AG04450 (cell line): Measurements from ENCODE around the gene MTCL3. TPM values are rescaled to one million over a fixed set of nuclear protein-coding genes. Genes with fewer than 3 reads are reported as not detected.
"Not testable (repeated sequence)": the region's sequence is repeated elsewhere in the genome, so short reads cannot be mapped to it uniquely, and the experiment has no call there.

Experiments
- CTCF ChIA-PET: fragments of 300-600, 350-600 bp; formaldehyde crosslinking; extraction: SDS; loops from one replicate; lab custom pipeline; 2022; ENCODE audit warnings: antibody characterized with exemption, inconsistent platforms; lab: Charles Lee
- POLR2A ChIA-PET: fragments of 350-600 bp; formaldehyde crosslinking; extraction: SDS; loops from one replicate; lab custom pipeline; 2021; ENCODE audit warnings: antibody characterized with exemption, inconsistent platforms; lab: Yijun Ruan, JAX
- DNase-seq: peaks from one replicate; pipeline ENCODE4 v3.0.0-alpha.2; 2011; ENCODE audit warnings: low read depth, low spot score
- H3K27ac ChIP-seq: one replicate; pipeline ENCODE4 v1.5.1; 2012; ENCODE audit warnings: low read depth, low read length, control low read depth
- H3K27me3 ChIP-seq: one replicate; pipeline ENCODE4 v1.6.0; 2012; ENCODE audit warnings: low read length; ENCODE audit not compliant: control insufficient read depth, insufficient read depth
- H3K4me3 ChIP-seq: 2 replicates; pipeline ENCODE4 v1.5.1; 2011; ENCODE audit warnings: mild to moderate bottlenecking, low read depth, low read length, control low read depth
- H3K9me3 ChIP-seq: 2 replicates; pipeline ENCODE4 v1.5.1; 2012; ENCODE audit warnings: low read length; ENCODE audit not compliant: control insufficient read depth, insufficient read depth
- CTCF ChIP-seq: IDR thresholded peaks from 2 replicates; pipeline ENCODE4 v1.5.1; 2011; ENCODE audit warnings: low read depth, low read length, control low read depth, inconsistent platforms
- polyA plus RNA-seq: library from polyadenylated mRNA; depleted of rRNA; stranded (reverse); fragments of >200 nt; gene quantifications from 2 replicates; pipeline ENCODE4 v1.2.3, GENCODE V29; 2011; rRNA removed
- small RNA-seq: library from RNA; depleted of rRNA; stranded (forward); fragments of <200 nt; gene quantifications from one replicate; pipeline ENCODE3, GENCODE V24; 2012; ENCODE audit warnings: low read depth; ENCODE audit not compliant: insufficient read length

Gene MTCL3

DNA sequence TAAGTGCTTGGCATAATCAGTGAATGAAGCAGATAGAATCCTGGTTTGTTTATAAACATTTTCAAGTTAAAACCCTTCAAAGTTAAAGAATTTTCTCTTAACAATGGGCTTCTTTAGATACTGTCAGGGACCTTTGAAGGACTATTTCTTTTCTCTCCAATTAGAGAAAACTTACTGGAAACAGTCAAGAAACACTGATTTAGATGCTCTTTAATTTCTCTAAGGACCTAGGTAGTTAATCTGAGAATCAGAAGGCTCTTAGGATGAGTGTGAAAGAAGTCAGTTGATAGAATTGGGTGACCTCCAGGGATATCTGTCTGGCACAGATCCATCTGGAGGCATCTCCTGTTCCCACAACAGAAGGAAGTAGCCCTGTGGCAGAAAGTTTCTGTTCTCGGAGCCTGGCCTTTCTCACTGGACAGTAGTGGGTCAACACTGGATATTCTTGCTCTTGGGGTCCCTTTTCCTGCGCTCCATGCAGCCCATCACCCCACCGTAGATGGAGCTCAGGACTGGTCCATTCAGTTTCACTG lies 82.5 kb downstream of the MTCL3 start:
- no peak overlapping the region for H3K4me3 ChIP-seq
- H3K9me3 ChIP-seq: no peaks in the 10 kb centered on the region
- H3K27ac ChIP-seq: no peak overlapping the region
- no peak for TF ChIP-seq CTCF
- DNase-seq: no peak
- ChIA-PET CTCF (interaction anchor here (1.5 kb wide), 1 partner anchor 16 kb away, joined by 4 read pairs; no protein-coding TSS in a partner anchor), POLR2A (no interaction called here)
- no peaks in the 10 kb centered on the region for H3K27me3 ChIP-seq

DNA sequence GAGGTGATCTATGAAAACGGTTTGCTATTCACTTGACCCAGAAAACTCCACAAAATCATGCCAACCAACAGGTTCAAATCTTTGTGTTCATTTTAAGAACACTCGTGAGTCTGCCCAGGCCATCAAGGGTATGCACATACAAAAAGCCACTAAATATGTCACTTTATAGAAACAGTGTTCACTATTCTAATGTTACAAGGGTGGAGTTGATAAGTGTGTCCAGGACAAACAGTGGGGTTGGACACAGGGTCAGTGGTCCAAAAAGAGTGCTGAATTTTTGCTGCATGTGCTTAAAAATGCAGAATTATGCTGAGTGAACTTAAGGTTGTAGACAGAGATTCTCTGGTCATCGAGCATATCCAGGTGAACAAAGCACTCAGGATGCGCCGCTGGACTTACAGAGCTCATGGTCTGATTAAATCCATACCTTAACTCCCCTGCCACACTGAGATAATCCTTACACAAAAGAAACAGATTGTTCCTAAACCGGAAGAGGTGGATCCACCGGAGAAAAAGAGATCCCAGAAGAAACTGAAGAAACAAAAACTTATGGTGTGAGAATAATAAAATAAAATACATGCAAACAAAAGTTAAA lies 83.4 kb downstream of the MTCL3 start:
- Histone ChIP-seq H3K4me3 (no peak overlapping the region), H3K9me3 (no peaks in the 10 kb centered on the region), H3K27me3 (no peaks in the 10 kb centered on the region), H3K27ac (no peak overlapping the region)
- ChIA-PET CTCF (interaction anchor here (1.5 kb wide), 1 partner anchor 15 kb away, joined by 5 read pairs; no protein-coding TSS in a partner anchor), POLR2A (no interaction called here)
- no peak for DNase-seq
- no peak for TF ChIP-seq CTCF

GRCh38 chr6:127434651-127435050 lies 84.5 kb downstream of the MTCL3 start:
- CTCF ChIA-PET: interaction anchor here (1.5 kb wide), 1 partner anchor 14 kb away, joined by 5 read pairs; no protein-coding TSS in a partner anchor
- POLR2A ChIA-PET: no interaction called here
- no peaks in the 10 kb centered on the region for H3K27me3 ChIP-seq
- H3K4me3 ChIP-seq: no peak overlapping the region
- H3K27ac ChIP-seq: no peak overlapping the region
- no peak for DNase-seq
- TF ChIP-seq CTCF: no peak
- H3K9me3 ChIP-seq: no peaks in the 10 kb centered on the region; the same call in 1 of the 2 replicates

DNA sequence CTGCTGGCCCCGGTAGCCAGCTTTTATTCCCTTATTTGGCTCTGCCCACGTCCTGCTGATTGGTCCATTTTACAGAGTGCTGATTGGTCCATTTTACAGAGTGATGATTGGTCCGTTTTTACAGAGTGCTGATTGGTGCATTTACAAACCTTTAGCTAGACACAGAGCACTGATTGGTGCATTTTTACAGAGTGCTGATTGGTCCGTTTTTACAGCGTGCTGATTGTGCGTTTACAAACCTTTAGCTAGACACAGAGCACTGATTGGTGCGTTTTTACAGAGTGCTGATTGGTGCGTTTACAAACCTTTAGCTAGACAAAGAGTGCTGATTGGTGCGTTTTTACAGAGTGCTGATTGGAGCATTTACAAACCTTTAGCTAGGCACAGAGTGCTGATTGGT lies 90.6 kb downstream of the MTCL3 start:
- H3K27me3 ChIP-seq, DNase-seq, H3K4me3 ChIP-seq, POLR2A ChIA-PET, H3K27ac ChIP-seq, H3K9me3 ChIP-seq: not testable (repeated sequence)
- CTCF ChIA-PET: interaction anchor here (1.8 kb wide), 1 partner anchor 8 kb away, joined by 6 read pairs; no protein-coding TSS in a partner anchor

DNA sequence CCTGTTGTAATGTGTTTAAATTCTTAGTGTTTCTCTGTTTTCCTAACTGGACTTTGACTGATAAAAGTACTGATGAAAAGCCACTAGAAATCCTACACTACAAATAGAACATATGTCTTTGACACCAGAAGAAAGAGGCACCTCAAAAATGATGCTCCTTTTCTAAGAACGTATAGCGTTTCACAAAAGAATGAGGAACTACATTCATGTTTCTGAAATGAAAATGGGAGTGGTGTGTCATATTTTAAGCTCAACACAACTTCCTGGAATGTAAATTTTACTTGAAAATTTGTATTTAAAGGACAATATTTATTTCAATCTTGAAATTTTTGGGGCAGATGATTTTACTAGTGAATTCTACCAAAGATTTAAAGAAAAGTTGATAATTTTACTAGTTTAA lies 95.2 kb downstream of the MTCL3 start:
- ChIA-PET POLR2A (no interaction called here), CTCF (interaction anchor here (0.6 kb wide), 2 partner anchors 93 to 175 kb away, joined by 5 to 6 read pairs; no protein-coding TSS in a partner anchor)
- no peak for TF ChIP-seq CTCF

More for the DNA sequence above, 95.2 kb downstream of the MTCL3 start:
- Histone ChIP-seq H3K4me3 (no peak overlapping the region), H3K27ac (no peak overlapping the region), H3K9me3 (peaks cover 4% of the 10 kb centered on the region; the same call in 1 of the 2 replicates), H3K27me3 (no peaks in the 10 kb centered on the region)
- no peak for DNase-seq

Small RNAs within 50 kb of the gene (small RNA-seq; reads per million reads assigned to genes)
- not detected for gene KIAA0408

Other genes with a start within 250 kb of the MTCL3 start
- 42.9 and 60.7 TPM in 2 replicates for gene ECHDC1, start 175.7 kb downstream of the MTCL3 start, polyA plus RNA-seq
- 4.7 and 6.3 TPM in 2 replicates for gene KIAA0408, start 59.9 kb downstream of the MTCL3 start, polyA plus RNA-seq
- gene C6orf58, start 57.8 kb upstream of the MTCL3 start, polyA plus RNA-seq: 0.12 TPM in 1 of 2 replicates, not detected in the other